ENCODE data around the gene DCUN1D4. TPM values are rescaled to one million over a fixed set of nuclear protein-coding genes. Genes with fewer than 3 reads are reported as not detected.

DCUN1D4 gene
- 25.4 and 36.8 TPM in 2 replicates for total RNA-seq (2014; rRNA removed; shearing (Covaris generic))
- 15.5 and 17.8 TPM in 2 replicates for polyA plus RNA-seq (2015; cell fraction: cytosol; rRNA removed)
- 75.8 and 81.4 TPM in 2 replicates for polyA plus RNA-seq (2015; cell fraction: nucleus; rRNA removed)

DNA sequence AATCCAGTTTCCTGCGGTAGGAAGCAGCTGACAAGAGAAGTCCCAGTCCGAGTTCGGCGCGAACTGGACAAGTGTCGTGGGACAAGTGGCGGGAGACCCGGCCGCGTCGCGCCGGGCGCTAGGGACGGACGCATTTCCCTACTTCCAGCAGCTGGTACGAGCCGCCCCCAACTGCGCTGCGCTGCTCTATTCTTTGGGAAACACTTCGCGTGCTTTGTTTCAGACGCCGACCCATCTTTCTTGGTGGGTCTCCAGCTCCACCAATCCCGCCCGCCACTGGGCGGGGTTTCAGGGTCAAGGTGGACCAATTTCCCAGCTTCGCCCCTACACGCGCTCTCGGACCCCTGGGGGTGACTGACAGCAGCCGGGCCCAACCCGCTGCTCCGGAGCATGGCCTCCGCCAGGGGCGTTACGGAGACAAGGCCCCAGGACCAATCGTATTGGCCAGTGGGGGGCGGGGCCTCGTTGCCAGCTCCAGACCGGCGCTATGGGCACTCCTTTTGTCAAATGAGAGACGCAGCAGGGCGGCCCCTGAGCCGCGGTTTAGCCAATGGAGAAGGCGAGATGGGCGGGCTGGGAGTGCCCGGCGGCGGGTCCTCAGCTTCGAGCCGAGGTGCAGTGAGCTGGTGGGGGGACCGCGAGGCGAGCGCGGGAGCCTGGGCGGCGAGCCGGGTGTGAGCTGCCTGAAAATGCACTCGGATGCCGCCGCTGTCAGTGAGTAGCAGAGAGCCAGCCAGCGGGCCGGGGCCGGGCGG is at the start of gene DCUN1D4:
TSS of gene DCUN1D4 (plus strand) at position 600 of the 755 bp plus-strand sequence. CDS start at position 690, 90 bp downstream.
- DNase-seq (ENCODE audit: low read depth): peak; percentile 100

GRCh38 chr4:51820443-51821234 is 22.3 kb upstream of the DCUN1D4 start:
- DNase-seq (ENCODE audit: low read depth): no peak

DNA sequence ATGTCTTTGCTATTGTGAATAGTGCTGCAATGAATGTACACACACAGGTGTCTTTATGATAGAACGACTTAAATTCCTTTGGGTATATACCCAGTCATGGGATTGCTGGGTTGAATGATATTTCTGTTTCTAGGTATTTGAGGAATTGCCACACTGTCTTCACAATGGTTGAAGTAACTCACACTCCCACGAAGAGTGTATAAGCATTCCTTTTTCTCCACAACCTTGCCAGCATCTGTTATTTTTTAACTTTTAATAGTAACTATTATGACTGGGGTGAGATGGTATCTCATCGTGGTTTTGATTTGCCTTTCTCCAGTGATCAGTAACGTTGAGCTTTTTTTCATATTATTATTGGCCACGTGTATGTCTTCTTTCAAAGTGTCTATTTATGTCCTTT is 17.6 kb upstream of the DCUN1D4 start:
- DNase-seq (ENCODE audit: low read depth): no peak

DNA sequence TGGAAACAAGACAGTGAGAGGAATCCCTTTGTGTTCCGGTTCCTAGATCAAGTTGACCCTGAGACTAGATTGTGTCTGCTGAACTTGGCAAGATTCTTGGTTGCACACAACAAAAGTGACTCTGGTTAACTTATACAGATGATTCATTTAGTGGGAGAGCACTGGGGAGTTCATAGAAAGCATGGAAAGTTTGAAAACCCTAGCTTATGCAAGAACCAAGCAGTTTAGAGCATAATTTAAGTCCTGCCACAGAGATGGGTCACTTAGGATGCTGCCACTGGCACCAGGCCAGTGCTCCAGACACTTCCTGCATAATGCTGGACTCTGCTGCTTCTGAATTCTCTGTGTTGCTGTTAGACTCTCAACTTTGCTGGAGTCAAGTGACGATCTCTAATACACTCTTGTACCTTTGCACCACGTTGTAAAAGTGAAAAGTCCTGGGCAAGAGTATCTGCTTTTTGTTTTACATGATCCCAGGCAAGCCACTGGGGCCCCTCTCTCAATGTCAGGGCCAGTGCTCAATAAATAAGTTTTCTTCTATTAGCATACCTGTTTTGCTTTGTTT is 12.7 kb upstream of the DCUN1D4 start:
- DNase-seq (ENCODE audit: low read depth): no peak

- peak; percentile 47 for DNase-seq (ENCODE audit: low read depth)
Measured at GRCh38 chr4:51831133-51831532, 11.8 kb upstream of the DCUN1D4 start.

DNA sequence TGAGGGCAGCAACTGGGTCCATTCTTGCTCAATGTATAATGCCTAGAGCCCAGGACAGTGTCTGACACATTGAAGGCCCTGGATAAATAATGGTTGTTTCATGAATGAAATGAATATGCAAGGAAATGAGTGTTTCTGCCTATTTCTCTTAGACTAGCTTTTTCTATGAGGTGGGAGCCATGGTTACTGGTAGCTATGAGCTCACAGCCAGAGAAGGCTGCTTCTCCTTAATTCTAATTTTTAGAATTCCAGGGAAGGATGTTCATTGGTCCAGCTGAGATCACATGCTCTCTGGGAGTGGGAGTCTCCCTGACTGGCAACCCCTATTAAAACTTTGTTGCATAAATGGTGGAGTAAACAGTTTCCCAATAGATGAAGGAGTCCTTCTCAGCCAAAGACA is 9.7 kb upstream of the DCUN1D4 start:
- DNase-seq (ENCODE audit: low read depth): no peak

DNA sequence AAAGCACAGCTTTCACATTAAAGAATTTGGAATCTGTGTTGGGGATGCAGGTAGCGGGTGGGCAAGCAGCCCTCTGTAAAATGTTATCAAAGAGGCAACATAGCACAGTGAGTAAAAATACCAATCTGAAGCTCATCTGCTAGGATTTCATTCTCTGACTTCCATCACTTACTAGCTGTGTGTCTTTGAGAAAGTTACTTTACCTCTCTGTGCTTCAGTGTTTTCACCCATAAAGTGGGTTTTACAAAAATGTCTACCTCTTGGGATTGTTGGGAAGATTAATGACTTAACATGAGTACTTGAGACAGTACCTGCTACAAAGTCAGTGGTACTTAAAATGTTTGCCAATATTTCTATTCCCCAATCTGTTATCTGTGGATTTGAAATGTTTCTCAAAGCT is 7.9 kb upstream of the DCUN1D4 start:
- DNase-seq (ENCODE audit: low read depth): no peak

GRCh38 chr4:51835855-51836254 is 7.1 kb upstream of the DCUN1D4 start:
- no peak for DNase-seq (ENCODE audit: low read depth)

GRCh38 chr4:51836549-51836948 is 6.4 kb upstream of the DCUN1D4 start:
- peak; percentile 59 for DNase-seq (ENCODE audit: low read depth)

DNA sequence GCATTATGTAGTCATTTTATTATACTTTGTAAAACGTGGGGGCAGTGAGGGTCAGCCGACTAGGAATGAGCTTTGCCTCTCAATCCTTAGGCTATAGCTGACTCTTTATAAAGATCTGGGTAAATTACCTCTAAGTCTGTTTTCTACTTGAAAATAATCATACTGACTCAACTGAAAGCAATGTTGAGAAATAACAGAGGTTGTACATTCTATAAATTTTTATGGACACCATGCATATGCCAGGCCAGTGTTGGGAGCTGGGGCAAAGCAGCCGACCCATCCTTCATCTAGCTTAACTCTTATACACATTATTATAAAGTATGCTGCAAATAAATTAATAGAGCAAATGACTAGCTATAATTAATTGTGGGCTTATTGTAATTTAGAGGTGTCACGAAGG is 2.2 kb upstream of the DCUN1D4 start:
- no peak for DNase-seq (ENCODE audit: low read depth)

DNA sequence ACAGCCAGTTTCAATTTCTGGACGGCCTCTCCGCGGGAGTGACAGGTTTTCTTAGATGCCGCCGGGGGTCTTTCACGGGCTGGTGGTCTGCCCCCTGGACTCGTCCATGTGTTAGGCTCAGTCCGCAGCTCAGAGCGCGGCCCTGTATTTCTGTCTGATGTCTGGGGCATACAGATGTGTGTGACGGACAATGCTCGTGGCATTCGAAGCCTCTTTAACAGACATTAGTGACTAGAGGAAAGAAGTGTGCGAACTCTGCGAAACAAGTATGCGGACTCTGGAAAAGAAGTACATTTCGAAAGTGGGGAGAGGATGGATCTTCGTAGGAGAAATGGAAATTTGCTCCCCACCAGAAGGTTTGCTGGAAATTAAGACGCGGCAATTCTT is 793 bp upstream of the DCUN1D4 start:
- DNase-seq (ENCODE audit: low read depth): no peak

- no peak for DNase-seq (ENCODE audit: low read depth)
Measured at GRCh38 chr4:51843309-51844152, 578 bp downstream of the DCUN1D4 start.

DNA sequence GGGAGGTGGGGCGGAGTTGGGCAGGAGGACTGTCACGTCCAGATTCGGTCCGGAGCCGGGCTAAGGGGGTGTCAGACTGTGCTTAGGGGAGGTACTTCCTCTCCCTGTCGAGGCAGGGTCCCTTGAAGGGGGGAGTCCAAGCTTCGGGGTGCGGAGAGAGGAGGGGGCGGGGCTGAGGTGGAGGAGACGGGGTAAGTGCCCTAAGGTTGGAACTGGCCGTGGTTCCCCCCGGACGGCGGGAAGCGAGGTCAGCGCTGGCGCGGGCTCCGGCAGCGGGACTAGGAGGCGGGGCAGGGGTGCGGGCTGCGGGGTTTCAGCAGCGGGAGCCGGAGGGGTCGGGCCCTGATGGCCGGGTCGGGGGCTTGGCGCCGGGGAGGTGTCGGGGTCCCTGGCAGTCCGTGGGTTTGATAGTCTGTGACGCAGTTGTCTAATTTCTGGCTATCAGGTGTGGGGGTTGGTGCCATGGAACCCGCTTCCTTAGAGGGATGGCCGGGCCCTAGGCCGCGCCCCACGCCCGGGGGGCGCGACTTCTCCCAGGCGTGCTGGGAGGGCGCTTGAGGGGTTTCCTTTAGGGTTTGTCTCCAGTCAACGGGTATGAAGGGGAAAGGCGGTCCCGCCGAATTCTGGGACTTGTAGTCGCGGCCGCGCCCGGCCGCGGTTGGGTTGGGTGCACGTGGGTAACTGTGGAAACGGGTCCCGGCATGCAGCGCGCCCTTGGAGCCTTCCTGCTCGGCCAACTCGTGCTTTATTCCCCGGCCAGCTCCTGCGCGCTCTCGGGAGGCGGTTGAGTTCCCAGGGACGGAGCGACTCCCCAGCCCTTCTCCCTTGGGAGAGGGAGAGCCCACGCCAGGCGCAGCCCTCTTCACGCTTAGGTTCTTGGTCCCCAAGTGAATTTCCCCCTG is 1.5 kb downstream of the DCUN1D4 start:
- DNase-seq (ENCODE audit: low read depth): peak; percentile 98

GRCh38 chr4:51845055-51845426 is 2.1 kb downstream of the DCUN1D4 start:
- DNase-seq (ENCODE audit: low read depth): no peak

DNA sequence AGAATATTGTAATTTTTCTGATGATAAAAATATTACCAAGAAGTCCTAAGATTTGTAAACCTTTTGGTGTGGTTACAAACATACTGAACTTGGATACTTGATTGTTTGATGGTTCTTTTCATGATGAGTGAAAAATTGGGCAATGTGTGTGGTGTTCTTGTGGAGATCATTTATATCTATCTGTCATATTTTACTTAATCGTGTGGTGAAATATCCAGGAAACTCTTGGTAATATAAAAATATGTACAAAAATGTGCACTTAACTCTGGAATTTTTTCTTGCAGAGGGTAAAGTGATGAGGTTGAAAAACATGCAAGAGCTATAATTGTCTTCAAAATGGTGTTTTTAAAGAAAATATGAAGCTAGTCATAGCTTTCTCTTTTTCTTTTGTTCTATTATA is 2.8 kb downstream of the DCUN1D4 start:
- no peak for DNase-seq (ENCODE audit: low read depth)

GRCh38 chr4:51849430-51849829 is 6.5 kb downstream of the DCUN1D4 start:
- no peak for DNase-seq (ENCODE audit: low read depth)

DNA sequence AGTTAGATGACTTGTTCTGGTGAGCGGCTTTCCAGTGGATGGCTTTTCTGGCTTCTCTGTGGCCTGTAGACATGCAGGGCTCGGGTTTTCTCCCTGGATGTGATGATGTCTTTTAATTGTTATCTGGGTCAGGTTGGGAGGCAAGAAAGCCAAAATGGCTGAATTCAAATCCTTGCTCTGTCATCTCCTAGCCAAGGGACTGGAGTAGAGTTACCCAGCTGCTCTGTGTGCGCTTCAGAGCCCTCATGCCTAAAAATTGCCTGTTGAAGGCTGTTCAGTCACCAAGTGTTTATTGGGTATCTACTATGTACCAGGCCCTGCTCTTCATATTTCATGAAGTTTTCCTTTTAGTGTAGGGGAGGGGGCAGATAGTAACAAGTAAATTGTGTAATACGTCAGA is 7.3 kb downstream of the DCUN1D4 start:
- no peak for DNase-seq (ENCODE audit: low read depth)

DNA sequence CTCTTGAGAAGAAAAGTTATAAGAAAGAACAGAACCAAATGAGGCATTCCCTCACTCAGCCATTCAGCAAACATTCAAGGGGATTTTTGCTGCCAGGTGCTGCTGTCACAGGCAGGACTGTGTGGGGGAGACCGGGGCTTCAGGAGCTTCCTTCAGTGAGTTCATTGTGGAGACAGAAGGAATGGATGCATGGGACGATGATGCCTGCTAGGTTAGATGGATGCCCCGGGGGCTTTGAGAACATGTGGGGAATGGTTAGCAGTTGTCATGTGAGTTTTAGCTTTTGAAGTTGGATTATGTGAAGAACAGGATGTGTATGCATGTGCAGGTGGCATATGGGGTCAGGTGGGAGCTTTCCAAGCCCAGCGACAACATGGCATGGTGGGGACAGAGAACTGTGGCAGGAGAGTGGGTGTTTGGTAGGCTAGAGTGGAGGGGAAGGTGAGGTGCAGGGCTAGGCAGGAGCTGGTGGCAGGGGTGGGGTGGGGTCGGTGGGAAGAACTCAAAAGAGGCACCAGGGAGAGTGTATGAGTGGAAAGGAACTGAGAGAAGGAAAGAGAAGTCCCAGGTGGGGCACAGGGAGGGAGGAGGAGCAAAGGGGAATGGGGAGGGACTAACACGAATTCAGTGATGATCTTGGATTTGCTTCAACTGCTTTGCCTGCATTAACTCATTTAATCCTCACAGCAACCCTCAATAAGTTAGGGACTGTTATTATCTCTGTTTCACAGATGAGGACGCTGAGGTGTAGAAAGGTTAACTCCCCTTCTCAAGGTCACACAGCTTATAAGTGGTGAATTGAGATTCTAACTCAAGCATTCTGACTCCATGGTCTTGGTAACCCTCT is 8.4 kb downstream of the DCUN1D4 start:
- no peak for DNase-seq (ENCODE audit: low read depth)

DNA sequence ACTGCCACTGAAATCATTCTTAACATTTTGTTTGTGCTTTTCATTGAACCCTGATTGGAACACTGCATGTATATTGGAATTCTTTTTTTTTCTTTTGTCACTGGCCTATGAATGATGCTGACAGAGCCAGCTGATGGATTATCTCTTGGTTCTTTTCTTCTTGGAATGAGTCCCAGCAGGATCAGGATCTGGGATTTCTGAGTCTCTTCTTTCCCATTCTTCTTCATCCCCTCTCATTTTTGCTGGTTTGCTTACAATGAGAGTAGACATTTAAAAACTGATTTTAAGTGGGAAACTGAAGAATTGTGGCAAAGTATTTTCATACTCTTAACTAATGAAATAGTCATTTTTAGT is 9.0 kb downstream of the DCUN1D4 start:
- no peak for DNase-seq (ENCODE audit: low read depth)
